ENCODE measurements around the gene SGCE. TPM values are rescaled to one million over a fixed set of nuclear protein-coding genes. Genes with fewer than 3 reads are reported as not detected.

SGCE gene
- total RNA-seq, 2 experiments from 2014 or later: 0.39 to 1.1 TPM

DNA sequence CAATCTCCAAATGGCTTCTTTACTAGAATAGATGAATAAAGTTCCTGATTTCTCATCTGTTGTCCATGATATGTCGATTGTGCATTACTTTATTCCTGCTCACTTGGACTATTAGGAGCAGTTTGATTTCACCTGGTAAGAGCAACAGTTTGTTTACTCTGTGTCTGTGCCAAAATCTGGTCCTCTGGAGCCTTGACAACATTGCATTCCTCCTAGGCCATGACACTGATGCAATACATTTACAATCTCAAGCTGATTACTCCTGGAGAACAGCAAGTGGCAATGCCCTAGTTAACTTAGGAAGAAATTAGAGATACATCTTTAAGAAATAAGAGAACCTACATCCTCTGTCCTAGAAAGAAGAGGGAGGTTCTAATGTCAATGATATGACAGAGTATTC lies 71.8 kb downstream of the SGCE start:
- no peak overlapping the region for H3K4me3 Mint-ChIP-seq

DNA sequence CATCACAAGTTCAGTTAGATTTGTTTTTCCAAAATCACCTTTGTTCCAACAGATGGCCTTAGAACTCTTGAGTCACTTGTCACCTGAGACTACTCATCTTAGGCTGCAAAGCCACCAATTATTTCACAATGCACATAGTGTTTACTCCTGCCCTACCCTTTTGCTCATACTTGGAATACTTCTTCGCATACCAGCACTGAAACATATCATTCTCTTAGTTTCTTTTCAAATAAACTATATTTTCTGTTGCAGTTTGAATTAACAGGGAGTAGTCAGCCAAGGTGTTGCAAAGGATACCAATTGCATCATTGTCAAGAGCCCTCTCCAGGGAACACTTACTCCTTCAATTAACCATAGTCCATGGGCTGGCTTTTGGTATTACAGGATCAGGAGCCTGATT lies 75.3 kb downstream of the SGCE start:
- ChIA-PET POLR2A (no interaction called here), CTCF (no interaction called here)
- peak; percentile 78 for ATAC-seq
- intact Hi-C loops (cut with DNase I, micrococcal nuclease): no loop called here
- H3K27ac Mint-ChIP-seq: no peak overlapping the region
- H3K4me1 Mint-ChIP-seq: peaks cover 2% of the 10 kb centered on the region
- DNase-seq: no peak
- H3K27me3 Mint-ChIP-seq: no peaks in the 10 kb centered on the region
- no peak overlapping the region for H3K4me3 Mint-ChIP-seq
- H3K9me3 Mint-ChIP-seq (ENCODE audit: low read depth): peaks cover 9% of the 10 kb centered on the region
- peaks cover 44% of the 10 kb centered on the region for H3K36me3 Mint-ChIP-seq (ENCODE audit: low read depth)

More for the DNA sequence above, 71.8 kb downstream of the SGCE start:
- POLR2A ChIA-PET: no interaction called here
- DNase-seq (no peak), ATAC-seq (no peak)
- Mint-ChIP-seq H3K27me3 (no peaks in the 10 kb centered on the region), H3K4me1 (peaks cover 2% of the 10 kb centered on the region), H3K27ac (no peak overlapping the region), H3K36me3 (ENCODE audit: low read depth) (peaks cover 26% of the 10 kb centered on the region), H3K9me3 (ENCODE audit: low read depth) (no peaks in the 10 kb centered on the region)
- CTCF ChIA-PET: no interaction called here
- intact Hi-C loops (cut with DNase I, micrococcal nuclease): no loop called here

DNA sequence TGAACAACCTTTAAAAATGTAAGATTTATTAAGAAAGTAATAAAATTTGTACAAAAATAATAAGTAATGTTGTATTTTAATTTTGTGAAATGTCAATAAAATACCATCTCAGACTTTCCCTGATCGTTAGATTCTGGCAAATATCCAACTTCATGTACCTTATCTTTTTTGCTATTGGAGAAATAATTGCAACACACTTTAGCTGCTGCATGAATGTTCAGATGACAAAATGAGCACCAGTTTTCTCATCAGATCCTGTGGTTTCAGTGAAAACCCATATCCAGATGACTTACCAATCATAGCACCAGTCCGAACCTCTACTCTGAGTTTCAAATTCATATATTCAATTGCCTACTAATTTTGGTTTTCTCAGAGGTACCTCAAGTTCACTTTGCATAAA lies 76.5 kb downstream of the SGCE start:
- ATAC-seq (no peak), DNase-seq (no peak)
- ChIA-PET CTCF (no interaction called here), POLR2A (no interaction called here)
- Mint-ChIP-seq H3K36me3 (ENCODE audit: low read depth) (peaks cover 53% of the 10 kb centered on the region), H3K9me3 (ENCODE audit: low read depth) (peaks cover 17% of the 10 kb centered on the region), H3K27me3 (no peaks in the 10 kb centered on the region), H3K27ac (no peak overlapping the region), H3K4me1 (peaks cover 2% of the 10 kb centered on the region), H3K4me3 (no peak overlapping the region)
- intact Hi-C loops (cut with DNase I, micrococcal nuclease): no loop called here

DNA sequence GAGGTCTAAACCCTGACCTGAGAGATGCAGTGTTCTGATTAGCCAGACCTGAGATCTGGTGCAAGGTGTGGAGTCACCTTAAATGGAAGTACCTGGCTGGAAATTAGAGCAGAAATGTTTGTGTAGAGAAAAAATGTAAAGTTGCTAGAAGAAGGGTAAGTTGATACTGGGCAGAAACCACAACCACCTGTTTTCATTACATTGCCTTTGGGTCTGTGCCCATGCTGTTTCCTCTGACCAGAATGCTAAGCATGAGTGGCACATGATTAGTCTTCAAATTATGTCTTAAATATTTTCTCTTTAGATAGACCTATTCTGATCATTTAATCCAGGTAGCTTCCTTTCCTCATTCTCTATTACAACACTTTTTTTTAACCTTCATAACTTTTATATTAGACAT lies 77.3 kb downstream of the SGCE start:
- Mint-ChIP-seq H3K4me1 (peaks cover 2% of the 10 kb centered on the region), H3K27me3 (no peaks in the 10 kb centered on the region), H3K9me3 (ENCODE audit: low read depth) (peaks cover 24% of the 10 kb centered on the region), H3K27ac (no peak overlapping the region), H3K36me3 (ENCODE audit: low read depth) (peaks cover 61% of the 10 kb centered on the region), H3K4me3 (no peak overlapping the region)
- intact Hi-C loops (cut with DNase I, micrococcal nuclease): no loop called here
- DNase-seq (no peak), ATAC-seq (no peak)
- POLR2A ChIA-PET: no interaction called here
- CTCF ChIA-PET: no interaction called here

DNA sequence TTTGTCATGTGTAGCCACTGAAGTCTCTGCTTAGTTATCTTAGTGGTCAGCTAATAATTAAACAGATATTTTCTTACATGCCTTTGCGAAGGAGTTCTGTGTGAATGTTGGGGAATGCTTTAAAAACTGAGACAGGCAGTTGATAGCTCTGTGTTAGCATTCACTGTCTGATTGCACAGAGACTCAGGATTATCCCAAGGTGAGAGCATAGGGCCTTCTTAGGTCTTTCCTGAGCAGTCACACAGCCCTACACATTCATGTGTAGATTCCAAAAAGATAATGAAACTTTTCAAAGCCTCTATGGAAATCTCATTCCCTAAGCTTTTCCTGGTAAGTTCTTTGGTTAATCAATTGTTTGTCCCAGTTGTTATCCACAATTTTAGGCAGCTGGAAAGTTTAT lies 78.6 kb downstream of the SGCE start:
- H3K36me3 Mint-ChIP-seq (ENCODE audit: low read depth): peaks cover 72% of the 10 kb centered on the region
- ChIA-PET CTCF (interaction anchor here (0.7 to 1.0 kb wide), 2 partner anchors 21 to 219 kb away, joined by 3 to 4 read pairs; no protein-coding TSS in a partner anchor), POLR2A (no interaction called here)
- H3K4me3 Mint-ChIP-seq: no peak overlapping the region
- peaks cover 28% of the 10 kb centered on the region for H3K9me3 Mint-ChIP-seq (ENCODE audit: low read depth)
- H3K27ac Mint-ChIP-seq: no peak overlapping the region
- H3K27me3 Mint-ChIP-seq: no peaks in the 10 kb centered on the region
- ATAC-seq (no peak), DNase-seq (no peak)
- intact Hi-C loops (cut with DNase I, micrococcal nuclease): no loop called here
- peaks cover 2% of the 10 kb centered on the region for H3K4me1 Mint-ChIP-seq

DNA sequence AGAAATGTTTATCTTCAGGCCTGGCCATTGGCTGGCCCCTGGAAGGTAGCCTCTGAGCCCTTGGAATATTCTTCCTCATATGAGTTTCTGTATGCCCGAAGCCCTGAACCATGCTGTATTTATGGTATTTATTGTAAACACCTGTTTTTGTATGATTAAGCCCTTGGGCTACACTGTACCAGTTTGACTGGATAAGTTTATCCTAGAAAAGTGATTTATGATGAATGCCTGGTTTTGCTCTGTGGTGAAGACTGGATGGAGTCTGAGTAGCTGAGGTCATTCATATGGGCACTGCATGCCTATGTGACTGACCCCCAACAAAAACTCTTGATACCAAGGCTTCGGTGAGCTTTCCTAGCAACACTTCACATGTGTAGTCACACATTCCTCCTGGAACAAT lies 79.6 kb downstream of the SGCE start:
- no peak overlapping the region for H3K4me3 Mint-ChIP-seq
- no peak for ATAC-seq
- H3K27ac Mint-ChIP-seq: no peak overlapping the region
- H3K36me3 Mint-ChIP-seq (ENCODE audit: low read depth): peaks cover 73% of the 10 kb centered on the region
- ChIA-PET POLR2A (no interaction called here), CTCF (interaction anchor here (1.0 kb wide), 1 partner anchor 20 kb away, joined by 4 read pairs; no protein-coding TSS in a partner anchor)
- H3K9me3 Mint-ChIP-seq (ENCODE audit: low read depth): peaks cover 32% of the 10 kb centered on the region
- no peak for DNase-seq
- H3K27me3 Mint-ChIP-seq: no peaks in the 10 kb centered on the region
- peaks cover 2% of the 10 kb centered on the region for H3K4me1 Mint-ChIP-seq
- intact Hi-C loops (cut with DNase I, micrococcal nuclease): no loop called here

DNA sequence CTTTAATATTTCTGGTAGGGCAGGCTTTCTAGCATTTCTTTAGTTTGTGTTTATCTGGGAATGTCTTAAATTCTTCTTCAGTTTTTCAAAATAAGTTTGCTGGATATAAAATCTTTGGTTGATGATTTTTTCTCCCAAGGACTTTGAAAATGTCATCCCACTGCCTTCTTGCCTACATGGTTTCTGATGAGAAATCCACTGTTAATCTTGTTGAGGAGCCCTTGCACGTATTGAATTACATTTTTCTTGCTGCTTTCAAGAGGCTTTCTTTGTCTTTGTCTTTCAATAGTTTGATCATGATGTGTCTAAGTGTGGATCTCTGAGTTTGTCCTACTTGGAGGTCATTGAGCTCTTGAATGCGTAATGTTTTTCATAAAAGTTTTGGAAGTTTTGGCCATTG lies 80.3 kb downstream of the SGCE start:
- intact Hi-C loops (cut with DNase I, micrococcal nuclease): no loop called here
- Mint-ChIP-seq H3K4me1 (peaks cover 2% of the 10 kb centered on the region), H3K9me3 (ENCODE audit: low read depth) (peaks cover 32% of the 10 kb centered on the region), H3K4me3 (no peak overlapping the region), H3K27me3 (no peaks in the 10 kb centered on the region), H3K36me3 (ENCODE audit: low read depth) (peaks cover 74% of the 10 kb centered on the region), H3K27ac (no peak overlapping the region)
- ChIA-PET POLR2A (no interaction called here), CTCF (interaction anchor here (1.2 kb wide), 1 partner anchor 10 kb away, joined by 3 read pairs; no protein-coding TSS in a partner anchor)
- ATAC-seq (no peak), DNase-seq (no peak)

DNA sequence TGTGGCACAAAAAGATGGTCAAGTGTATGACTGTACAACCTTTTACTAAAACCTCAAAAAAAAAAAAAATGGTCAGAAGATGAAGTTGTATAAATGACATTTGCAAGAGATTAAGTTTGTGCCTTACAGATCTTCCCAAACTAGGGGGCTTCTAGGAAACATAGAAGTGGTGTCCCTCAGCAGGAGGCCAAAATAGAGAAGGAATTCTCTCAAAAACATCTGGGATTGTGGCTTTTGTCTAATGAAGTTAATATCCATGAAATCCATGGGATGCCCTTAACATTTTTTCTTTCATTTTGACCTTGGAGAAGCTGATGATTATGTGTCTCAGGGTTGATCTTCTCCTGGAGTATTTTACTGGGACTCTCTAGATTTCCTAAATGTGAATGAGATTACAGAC lies 84.1 kb downstream of the SGCE start:
- H3K4me1 Mint-ChIP-seq: no peaks in the 10 kb centered on the region
- POLR2A ChIA-PET: no interaction called here
- no peak overlapping the region for H3K27ac Mint-ChIP-seq
- CTCF ChIA-PET: no interaction called here
- intact Hi-C loops (cut with DNase I, micrococcal nuclease): no loop called here
- DNase-seq (no peak), ATAC-seq (no peak)
- no peak overlapping the region for H3K4me3 Mint-ChIP-seq
- peaks cover 34% of the 10 kb centered on the region for H3K9me3 Mint-ChIP-seq (ENCODE audit: low read depth)
- H3K27me3 Mint-ChIP-seq: no peaks in the 10 kb centered on the region
- H3K36me3 Mint-ChIP-seq (ENCODE audit: low read depth): peaks cover 59% of the 10 kb centered on the region

DNA sequence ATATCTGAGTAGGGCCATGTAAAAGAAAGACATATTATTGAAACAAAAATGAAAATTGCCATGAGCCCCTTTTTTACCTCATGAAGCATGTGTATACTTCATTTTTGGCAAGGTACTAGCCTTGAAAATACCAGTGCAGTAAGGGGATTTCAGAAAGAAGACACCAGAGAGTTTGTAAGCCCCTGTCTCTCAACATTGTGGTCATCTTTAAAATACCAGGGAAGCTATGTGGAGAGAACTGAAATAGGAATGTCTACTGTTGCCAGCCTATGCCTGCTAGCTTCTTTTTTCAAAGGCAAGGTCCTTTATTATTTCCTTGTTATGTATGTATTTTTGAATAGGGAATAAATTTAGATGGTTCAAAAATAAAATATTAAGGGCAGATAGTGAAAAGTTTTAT lies 88.5 kb downstream of the SGCE start:
- ATAC-seq (no peak), DNase-seq (no peak)
- H3K36me3 Mint-ChIP-seq (ENCODE audit: low read depth): peaks cover 20% of the 10 kb centered on the region
- H3K4me1 Mint-ChIP-seq: no peaks in the 10 kb centered on the region
- POLR2A ChIA-PET: no interaction called here
- no peak overlapping the region for H3K4me3 Mint-ChIP-seq
- H3K27ac Mint-ChIP-seq: no peak overlapping the region
- intact Hi-C loops (cut with DNase I, micrococcal nuclease): no loop called here
- H3K9me3 Mint-ChIP-seq (ENCODE audit: low read depth): peaks cover 6% of the 10 kb centered on the region
- no peaks in the 10 kb centered on the region for H3K27me3 Mint-ChIP-seq
- CTCF ChIA-PET: no interaction called here

DNA sequence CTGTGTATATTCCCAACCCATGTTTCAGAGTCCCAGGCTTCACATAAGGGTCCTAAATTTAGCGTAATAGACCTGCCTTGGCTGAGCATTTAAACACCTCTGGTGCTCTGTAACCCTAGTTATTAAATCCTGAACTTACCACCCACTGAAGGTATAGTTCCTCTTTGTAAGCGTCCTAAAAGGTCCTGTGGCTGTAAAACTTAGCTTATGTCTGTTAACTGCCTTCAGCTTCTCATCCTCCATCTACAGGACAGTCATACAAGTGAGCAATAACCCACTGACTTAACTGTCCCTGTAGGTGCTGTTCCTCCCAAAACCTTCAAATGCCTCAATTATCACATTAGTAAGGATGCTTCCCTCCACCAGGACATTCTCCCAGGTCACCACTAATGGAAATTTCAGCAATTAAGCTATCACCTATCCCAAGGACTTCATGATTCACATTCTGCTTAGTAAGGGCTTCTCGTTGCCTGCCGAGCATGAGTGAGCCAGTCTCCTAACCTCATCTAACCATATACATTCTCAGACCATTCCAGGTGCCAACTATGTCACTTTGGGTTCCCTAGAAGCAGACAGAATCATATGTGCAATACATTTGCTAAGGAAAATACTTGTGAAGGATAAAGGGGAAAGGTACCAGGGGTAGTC lies 90.6 kb downstream of the SGCE start:
- H3K4me1 Mint-ChIP-seq: no peaks in the 10 kb centered on the region
- POLR2A ChIA-PET: no interaction called here
- no peaks in the 10 kb centered on the region for H3K27me3 Mint-ChIP-seq
- H3K36me3 Mint-ChIP-seq (ENCODE audit: low read depth): peaks cover 6% of the 10 kb centered on the region
- peaks cover 2% of the 10 kb centered on the region for H3K9me3 Mint-ChIP-seq (ENCODE audit: low read depth)
- intact Hi-C loops (cut with DNase I, micrococcal nuclease): no loop called here
- no peak overlapping the region for H3K4me3 Mint-ChIP-seq
- DNase-seq (no peak), ATAC-seq (no peak)
- CTCF ChIA-PET: interaction anchor here (0.7 to 1.2 kb wide), 2 partner anchors 10 to 13 kb away, joined by 3 read pairs; no protein-coding TSS in a partner anchor
- no peak overlapping the region for H3K27ac Mint-ChIP-seq

DNA sequence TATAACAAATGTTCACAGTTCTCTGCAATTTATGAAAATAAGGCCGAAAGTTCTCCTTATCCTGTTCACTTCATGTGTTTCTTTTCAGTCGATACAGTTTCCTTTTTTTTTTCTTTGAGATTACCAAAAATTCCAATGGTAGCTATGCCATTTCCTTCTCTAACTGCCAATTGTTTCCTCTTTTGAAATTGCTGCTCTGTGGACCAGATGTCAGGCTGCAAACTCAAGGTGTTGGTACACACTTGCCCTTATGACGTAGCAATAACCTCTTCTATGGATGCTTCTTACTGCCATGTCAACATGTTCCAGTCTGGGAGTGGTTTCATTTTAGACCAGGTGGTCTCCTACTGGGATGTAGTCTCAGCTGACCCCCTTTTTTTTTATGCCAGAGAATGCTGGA lies 93.4 kb downstream of the SGCE start:
- intact Hi-C loops (cut with DNase I, micrococcal nuclease): no loop called here
- H3K9me3 Mint-ChIP-seq (ENCODE audit: low read depth): no peaks in the 10 kb centered on the region

DNA sequence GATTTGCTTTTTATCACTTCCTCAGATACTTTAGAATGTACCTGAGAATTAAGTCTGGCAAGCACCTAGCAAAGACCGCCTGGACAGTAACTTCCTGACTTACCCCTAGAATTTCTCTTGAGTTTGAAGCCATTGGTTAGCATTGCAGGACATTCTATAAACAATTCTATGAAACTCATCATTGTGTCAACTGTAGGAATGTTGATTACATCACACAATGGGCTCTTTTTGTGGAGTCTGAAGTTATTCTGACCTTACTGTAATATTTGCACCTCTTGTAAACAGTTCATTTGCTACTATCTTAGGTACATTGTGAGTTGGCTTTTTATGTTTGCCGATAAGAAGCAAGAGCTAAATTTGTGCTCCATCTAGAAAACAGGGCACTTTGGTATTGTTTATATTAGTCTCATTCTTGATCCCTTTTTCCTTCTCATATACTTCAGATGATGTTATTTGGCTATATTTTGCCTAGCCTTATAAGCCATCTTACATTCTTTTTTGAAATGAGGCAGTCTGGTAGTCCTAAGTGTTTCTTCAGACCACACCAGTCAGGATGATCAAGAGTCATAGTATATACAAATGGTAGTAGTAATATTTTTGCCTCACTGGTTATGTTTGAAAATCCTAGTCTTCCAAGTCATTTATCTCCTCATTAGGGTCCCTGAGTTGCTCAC lies 94.0 kb downstream of the SGCE start:
- Mint-ChIP-seq H3K9me3 (ENCODE audit: low read depth) (no peaks in the 10 kb centered on the region), H3K4me1 (no peaks in the 10 kb centered on the region), H3K27ac (no peak overlapping the region), H3K4me3 (no peak overlapping the region), H3K36me3 (ENCODE audit: low read depth) (peaks cover 11% of the 10 kb centered on the region), H3K27me3 (no peaks in the 10 kb centered on the region)
- ChIA-PET CTCF (no interaction called here), POLR2A (no interaction called here)
- ATAC-seq (no peak), DNase-seq (no peak)
- intact Hi-C loops (cut with DNase I, micrococcal nuclease): no loop called here

More for the DNA sequence above, 93.4 kb downstream of the SGCE start:
- no peak overlapping the region for H3K27ac Mint-ChIP-seq
- H3K4me3 Mint-ChIP-seq: no peak overlapping the region
- H3K4me1 Mint-ChIP-seq: no peaks in the 10 kb centered on the region
- peaks cover 6% of the 10 kb centered on the region for H3K36me3 Mint-ChIP-seq (ENCODE audit: low read depth)
- DNase-seq: no peak
- ChIA-PET POLR2A (no interaction called here), CTCF (no interaction called here)
- no peak for ATAC-seq
- H3K27me3 Mint-ChIP-seq: no peaks in the 10 kb centered on the region

All from activated CD4-positive, alpha-beta T cell treated with anti-CD3 and anti-CD28 coated beads for 36 hours (primary cell).